Amygdala (tissue), 56 donors: ENCODE measurements around the gene CLDND1.

Experiments used
- DNase-seq, 56 donors: peaks; one replicate each; lab custom pipeline; 2025; lab: John Stamatoyannopoulos, UW

The CLDND1 gene

DNA sequence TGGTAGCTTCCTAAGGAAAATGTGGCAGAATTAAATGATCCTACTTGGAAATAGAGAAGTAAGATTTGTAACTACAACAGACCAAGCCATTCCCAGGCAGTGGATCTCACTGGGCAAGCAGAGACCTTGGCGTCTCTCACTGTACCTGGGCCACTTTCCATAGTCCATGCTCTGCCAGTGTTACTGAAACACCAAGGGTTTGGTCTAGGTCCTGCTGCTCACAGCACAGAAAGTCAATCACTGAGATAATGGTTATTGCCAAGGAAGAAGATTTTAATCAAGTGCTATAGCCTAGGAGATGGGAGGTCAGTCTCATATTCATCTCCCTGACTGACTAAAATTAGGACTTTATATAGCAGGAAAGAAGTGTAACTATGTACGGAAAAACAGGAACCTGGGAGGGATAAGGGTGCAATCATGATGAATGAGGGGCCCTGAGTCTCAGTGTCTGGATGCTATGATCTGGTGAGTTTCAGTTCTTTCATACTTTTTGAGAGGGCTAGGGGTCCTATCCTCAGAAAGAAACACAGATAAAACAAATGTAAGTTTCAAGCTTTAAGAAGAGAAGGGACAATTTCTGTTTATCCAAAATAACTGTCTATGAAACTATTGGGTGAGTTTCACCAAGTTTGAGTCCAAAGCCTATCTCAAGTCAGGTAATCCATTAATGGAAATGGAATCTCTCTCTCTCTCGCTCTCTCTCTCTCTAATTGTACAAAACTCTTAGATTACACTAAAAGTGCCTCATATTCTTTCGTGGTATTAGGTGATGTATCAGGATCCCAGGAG, 29.7 kb upstream of the CLDND1 start:
- no peak for DNase-seq

GRCh38 chr3:98551754-98552153, 29.1 kb upstream of the CLDND1 start:
- no peak for DNase-seq

DNA sequence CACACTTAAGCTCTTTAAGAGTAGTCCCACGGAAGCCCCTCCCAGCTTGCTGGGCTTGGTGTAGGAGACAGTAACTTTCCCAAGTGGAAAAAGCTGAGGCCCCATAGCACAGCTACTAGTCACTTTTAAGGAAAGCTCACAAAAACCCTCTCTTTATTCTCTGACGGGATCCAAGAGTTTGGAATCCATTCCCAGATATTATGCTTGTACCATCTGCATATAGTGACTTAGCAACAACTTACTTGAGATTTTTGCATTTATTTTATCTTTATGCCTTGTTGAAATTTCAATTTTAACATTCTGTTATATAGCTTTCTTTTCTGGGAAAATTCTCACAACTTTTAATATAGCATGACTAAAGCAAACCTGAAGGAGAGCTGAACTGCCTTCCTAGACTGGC, 28.5 kb upstream of the CLDND1 start:
- no peak for DNase-seq

GRCh38 chr3:98550833-98551232, 28.1 kb upstream of the CLDND1 start:
- DNase-seq: no peak

DNA sequence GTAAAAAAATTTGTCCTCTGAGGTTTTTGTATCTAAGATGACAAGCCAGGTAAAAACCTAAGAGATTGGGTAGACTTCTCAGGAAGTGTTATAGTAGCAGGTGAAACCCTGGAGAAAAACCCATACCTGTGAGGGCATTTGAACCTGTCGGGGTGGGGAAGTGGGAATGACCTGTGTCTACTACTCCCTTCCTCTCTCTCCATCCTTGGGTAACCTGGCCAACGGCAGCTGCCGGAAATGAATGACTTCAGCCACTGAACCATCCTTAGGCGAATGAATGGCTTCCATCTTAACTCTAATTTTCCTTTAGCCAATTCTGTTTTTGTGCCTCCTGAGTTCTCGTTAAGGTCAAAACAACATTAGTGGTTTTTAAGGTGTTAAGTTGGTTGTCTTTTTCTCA, 25.8 kb upstream of the CLDND1 start:
- DNase-seq: no peak

- DNase-seq: no peak
These were observed 23.2 kb upstream of the CLDND1 start for GRCh38 chr3:98545940-98546339.

DNA sequence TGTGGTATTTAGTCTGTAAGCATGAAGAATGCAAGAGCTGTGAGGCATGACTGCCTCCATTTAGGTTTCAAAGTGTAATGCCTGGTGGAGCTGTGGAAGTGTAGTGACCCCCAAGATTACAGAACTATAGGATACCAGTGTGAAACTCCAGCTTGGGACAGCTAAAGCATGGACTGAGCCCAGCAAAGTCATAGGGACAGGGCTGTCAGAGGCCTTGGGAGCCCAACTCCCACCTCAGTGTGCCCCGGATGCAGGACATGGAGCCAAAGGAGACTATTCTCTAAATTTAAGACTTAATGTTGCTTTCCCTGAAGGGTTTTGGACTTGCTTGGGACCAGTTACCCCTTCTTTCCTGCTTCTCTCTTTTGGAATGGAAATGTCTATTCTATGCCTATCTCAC, 19.9 kb upstream of the CLDND1 start:
- no peak for DNase-seq

DNA sequence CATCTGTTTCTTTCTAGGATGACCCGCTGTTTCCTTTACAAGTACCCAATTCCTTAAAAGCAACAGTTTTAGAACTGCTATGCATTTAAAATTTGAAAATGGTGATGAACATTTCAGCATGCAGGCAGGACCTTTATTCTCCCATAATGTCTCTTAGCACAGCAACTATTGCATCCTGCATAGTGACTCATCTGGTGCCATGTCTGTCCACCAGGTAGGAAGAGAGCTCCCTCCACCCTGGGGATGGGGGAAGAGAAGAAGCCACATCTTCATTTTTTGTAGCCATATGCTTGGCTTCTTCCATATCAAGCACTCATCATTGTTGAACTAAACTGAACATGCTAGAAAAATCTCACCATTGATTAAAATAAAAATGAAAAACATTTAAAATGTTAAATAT, 19.0 kb upstream of the CLDND1 start:
- no peak for DNase-seq

GRCh38 chr3:98540346-98540745, 17.6 kb upstream of the CLDND1 start:
- no peak for DNase-seq

DNA sequence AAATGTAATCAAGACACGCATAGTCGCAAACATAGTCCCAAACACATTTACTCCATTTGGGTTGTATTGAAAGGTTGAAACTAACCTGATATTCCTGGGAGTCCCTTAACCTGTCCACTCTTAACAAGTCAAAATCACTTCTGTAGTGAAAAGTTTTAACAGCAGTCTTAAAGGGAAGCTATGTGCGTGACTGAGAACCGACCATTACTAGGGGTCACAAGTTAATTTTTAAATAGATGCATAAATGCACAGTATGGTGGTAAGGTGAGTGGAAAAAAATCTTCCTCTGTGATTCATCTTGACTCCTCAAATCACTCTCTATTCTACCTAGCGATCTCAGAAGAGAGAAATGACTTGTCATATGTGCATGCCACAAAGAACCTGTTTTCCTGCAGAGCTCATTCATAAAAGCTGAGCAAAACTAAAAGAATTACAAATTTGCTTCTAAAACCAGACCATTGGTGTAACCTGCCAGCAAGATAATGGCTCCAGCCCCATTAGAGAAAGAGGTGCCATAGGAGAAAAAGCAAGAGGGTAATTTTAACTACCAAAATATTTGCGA, 13.8 kb upstream of the CLDND1 start:
- no peak for DNase-seq

- DNase-seq: no peak
These were observed 12.0 kb upstream of the CLDND1 start for GRCh38 chr3:98534734-98535133.

DNA sequence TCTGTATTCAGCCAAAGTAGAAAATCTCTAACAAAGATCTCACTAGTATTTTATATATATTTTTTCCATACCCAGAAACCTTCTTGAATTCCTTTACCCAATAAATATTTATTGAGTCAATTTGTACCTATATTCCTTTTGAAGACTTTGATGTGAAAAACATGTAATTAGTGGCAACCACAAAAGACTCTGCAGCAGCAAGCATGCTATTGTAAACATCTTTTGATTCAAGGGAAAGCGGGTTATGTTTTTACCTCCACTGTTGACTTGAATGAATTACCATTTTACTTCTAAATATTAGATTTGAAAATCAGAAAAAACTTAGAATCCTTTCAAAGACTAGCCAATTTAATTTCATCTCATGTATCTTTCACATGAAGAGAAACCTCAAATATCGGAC, 11.5 kb upstream of the CLDND1 start:
- no peak for DNase-seq

- no peak for DNase-seq
These were observed 10.2 kb upstream of the CLDND1 start for GRCh38 chr3:98532709-98533571.

- DNase-seq: no peak
These were observed 9.6 kb upstream of the CLDND1 start for GRCh38 chr3:98532275-98532637.

GRCh38 chr3:98531622-98532274, 9.0 kb upstream of the CLDND1 start, which contains the start of gene GPR15:
GPR15 (plus strand) TSS chr3:98531978; CDS start chr3:98532034, 56 bp downstream.
- DNase-seq: no peak

GRCh38 chr3:98530676-98531075, 8.0 kb upstream of the CLDND1 start:
- no peak for DNase-seq

- no peak for DNase-seq
These were observed 7.3 kb upstream of the CLDND1 start for GRCh38 chr3:98529856-98530459.

GRCh38 chr3:98528474-98529346, 6.0 kb upstream of the CLDND1 start:
- no peak for DNase-seq

DNA sequence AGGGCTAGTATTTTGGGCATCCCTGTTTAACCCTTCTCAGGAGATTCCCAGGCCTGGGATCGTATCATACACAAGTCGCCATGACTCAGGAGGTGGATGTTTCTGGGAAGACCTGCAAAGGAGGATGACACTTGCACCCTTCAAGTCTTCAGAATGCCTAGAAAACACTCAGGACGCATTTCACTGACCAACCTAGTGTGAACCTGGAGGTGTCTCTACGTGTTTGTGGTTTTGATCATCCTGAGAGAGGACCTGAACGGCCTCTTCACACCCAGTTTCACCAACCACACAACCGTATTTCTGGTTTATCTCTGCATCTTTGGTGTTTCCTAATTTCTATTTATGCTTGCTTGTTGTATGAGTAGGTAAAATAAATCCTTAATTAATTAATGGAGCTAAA, 2.8 kb upstream of the CLDND1 start:
- DNase-seq: no peak
